Lower leg skin (tissue), 3 donors: ENCODE measurements around the gene PMEL.

Experiments used
- CTCF ChIP-seq, 3 donors: fragments of 450-650 bp; IDR thresholded peaks; one replicate each; pipeline ENCODE4 v1.5.1; 2016; ENCODE audit warnings: antibody characterized with exemption in 3 of 3, mild to moderate bottlenecking in 3 of 3, moderate library complexity in 2 of 3
- POLR2A ChIP-seq, 2 donors: fragments of 450-650 bp; IDR thresholded peaks; one replicate each; pipeline ENCODE4 v1.6.1; 2016 to 2017; ENCODE audit warnings: antibody characterized with exemption in 2 of 2, mild to moderate bottlenecking in 1 of 2, moderate library complexity in 1 of 2

DNA sequence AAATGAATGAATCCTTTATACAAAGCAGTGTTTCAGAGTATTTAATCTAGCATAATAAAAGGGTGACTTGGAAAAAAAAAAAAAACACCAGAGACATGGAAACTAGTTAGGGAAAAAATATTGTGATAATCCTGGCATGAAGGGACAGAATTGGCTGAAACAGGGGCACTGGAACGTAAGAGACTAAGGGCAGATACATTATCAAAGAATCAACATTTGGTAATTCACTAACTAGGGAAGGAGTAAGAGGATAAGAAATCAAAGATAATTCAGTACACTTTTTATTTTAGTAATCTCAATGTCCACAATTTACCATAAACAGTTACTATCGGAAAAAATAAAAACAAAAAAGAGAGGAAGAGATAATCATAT lies 56.3 kb downstream of the PMEL start:
- TF ChIP-seq CTCF (IDR thresholded peaks at IDR 0.05) = no peak
- TF ChIP-seq POLR2A (IDR thresholded peaks at IDR 0.05) = no peak
